HCT116 (cell line): ENCODE results near the gene ASIC3.

Experiments
- CBX3 ChIP-seq: IDR thresholded peaks from 2 replicates; pipeline ENCODE4 v1.6.1; 2012; ENCODE audit warnings: low read depth
- EZH2 ChIP-seq: fragments of 200-600 bp; sonication (generic); IDR thresholded peaks from 2 replicates; pipeline ENCODE4 v1.6.1; 2017; ENCODE audit warnings: antibody characterized with exemption, mixed run types
- EZH2phosphoT487 ChIP-seq: fragments of 200-600 bp; IDR thresholded peaks from 2 replicates; pipeline ENCODE4 v1.6.1; 2018; ENCODE audit warnings: antibody characterized with exemption, borderline replicate concordance
- FOSL1 ChIP-seq: IDR thresholded peaks from 2 replicates; pipeline ENCODE4 v1.6.1; 2012; ENCODE audit warnings: low read depth
- JUND ChIP-seq: IDR thresholded peaks from 2 replicates; pipeline ENCODE4 v1.6.1; 2012
- POLR2A ChIP-seq: IDR thresholded peaks from 2 replicates; pipeline ENCODE4 v1.7.0; 2011; ENCODE audit warnings: borderline replicate concordance; ENCODE audit not compliant: insufficient read depth, insufficient read length; ENCODE audit errors: extremely low read depth
- POLR2AphosphoS5 ChIP-seq: IDR thresholded peaks from 2 replicates; pipeline ENCODE4 v1.6.1; 2011; ENCODE audit warnings: mild to moderate bottlenecking, low read depth, low read length, moderate library complexity
- RAD21 ChIP-seq: IDR thresholded peaks from 2 replicates; pipeline ENCODE4 v1.6.1; 2012; ENCODE audit warnings: low read depth, mild to moderate bottlenecking
- REST ChIP-seq: IDR thresholded peaks from 2 replicates; pipeline ENCODE4 v1.6.1; 2012; ENCODE audit warnings: low read depth
- SIN3A ChIP-seq: IDR thresholded peaks from 2 replicates; pipeline ENCODE4 v1.6.1; 2012; ENCODE audit warnings: low read depth
- TCF7L2 ChIP-seq: IDR thresholded peaks from 2 replicates; pipeline ENCODE4 v1.7.0; 2011; ENCODE audit warnings: borderline replicate concordance, inconsistent platforms; ENCODE audit not compliant: insufficient read depth, insufficient read length; ENCODE audit errors: extremely low read depth
- TF ChIP-seq, protein P1 (sequence below), 3 experiments: fragments of 200-600 bp in 1 of 3; sonication (generic) in 1 of 3; IDR thresholded peaks in 2 of 3; conservative IDR thresholded peaks in 1 of 3; 2 replicates each; pipeline ENCODE4 v1.5.1; 2012 to 2017; ENCODE audit warnings: low read depth in 2 of 3, low read length in 2 of 3, antibody characterized with exemption in 1 of 3, borderline replicate concordance in 1 of 3, control low read depth in 1 of 3, mild to moderate bottlenecking in 1 of 3, mixed read lengths in 1 of 3, mixed run types in 1 of 3, moderate library complexity in 1 of 3; ENCODE audit not compliant: insufficient read depth in 1 of 3
- TF ChIP-seq, protein P2 (sequence below): IDR thresholded peaks from 2 replicates; pipeline ENCODE4 v1.6.1; 2012

- TF ChIP-seq, protein P1, sequence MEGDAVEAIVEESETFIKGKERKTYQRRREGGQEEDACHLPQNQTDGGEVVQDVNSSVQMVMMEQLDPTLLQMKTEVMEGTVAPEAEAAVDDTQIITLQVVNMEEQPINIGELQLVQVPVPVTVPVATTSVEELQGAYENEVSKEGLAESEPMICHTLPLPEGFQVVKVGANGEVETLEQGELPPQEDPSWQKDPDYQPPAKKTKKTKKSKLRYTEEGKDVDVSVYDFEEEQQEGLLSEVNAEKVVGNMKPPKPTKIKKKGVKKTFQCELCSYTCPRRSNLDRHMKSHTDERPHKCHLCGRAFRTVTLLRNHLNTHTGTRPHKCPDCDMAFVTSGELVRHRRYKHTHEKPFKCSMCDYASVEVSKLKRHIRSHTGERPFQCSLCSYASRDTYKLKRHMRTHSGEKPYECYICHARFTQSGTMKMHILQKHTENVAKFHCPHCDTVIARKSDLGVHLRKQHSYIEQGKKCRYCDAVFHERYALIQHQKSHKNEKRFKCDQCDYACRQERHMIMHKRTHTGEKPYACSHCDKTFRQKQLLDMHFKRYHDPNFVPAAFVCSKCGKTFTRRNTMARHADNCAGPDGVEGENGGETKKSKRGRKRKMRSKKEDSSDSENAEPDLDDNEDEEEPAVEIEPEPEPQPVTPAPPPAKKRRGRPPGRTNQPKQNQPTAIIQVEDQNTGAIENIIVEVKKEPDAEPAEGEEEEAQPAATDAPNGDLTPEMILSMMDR (IDR thresholded peaks at IDR 0.05 in 2 of 3, conservative IDR thresholded peaks at IDR 0.05 in 1 of 3; ENCODE audit: borderline replicate concordance in 1 of 3, insufficient read depth in 1 of 3, low read depth in 2 of 3, low read length in 2 of 3) = peak in 2 of 3 experiments; percentile 96 to 99; a peak in 4 of 6 replicates
- no peak for TF ChIP-seq REST
- no peak for TF ChIP-seq POLR2A
- TF ChIP-seq TCF7L2 = no peak
- no peak for TF ChIP-seq POLR2AphosphoS5
- TF ChIP-seq EZH2 = no peak
- TF ChIP-seq SIN3A = no peak
- no peak for TF ChIP-seq EZH2phosphoT487
- TF ChIP-seq RAD21 = no peak
- no peak for TF ChIP-seq JUND
- no peak for TF ChIP-seq CBX3
- TF ChIP-seq, protein P2, sequence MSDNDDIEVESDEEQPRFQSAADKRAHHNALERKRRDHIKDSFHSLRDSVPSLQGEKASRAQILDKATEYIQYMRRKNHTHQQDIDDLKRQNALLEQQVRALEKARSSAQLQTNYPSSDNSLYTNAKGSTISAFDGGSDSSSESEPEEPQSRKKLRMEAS = no peak
- no peak for TF ChIP-seq FOSL1
These were observed 30.3 kb upstream of the ASIC3 start for GRCh38 chr7:151017953-151018420.
